ENCODE data around the gene RSPO3. TPM values are rescaled to one million over a fixed set of nuclear protein-coding genes. Genes with fewer than 3 reads are reported as not detected.

RSPO3 gene
- total RNA-seq, 1 experiment from 2014 or later = 0.11 TPM

DNA sequence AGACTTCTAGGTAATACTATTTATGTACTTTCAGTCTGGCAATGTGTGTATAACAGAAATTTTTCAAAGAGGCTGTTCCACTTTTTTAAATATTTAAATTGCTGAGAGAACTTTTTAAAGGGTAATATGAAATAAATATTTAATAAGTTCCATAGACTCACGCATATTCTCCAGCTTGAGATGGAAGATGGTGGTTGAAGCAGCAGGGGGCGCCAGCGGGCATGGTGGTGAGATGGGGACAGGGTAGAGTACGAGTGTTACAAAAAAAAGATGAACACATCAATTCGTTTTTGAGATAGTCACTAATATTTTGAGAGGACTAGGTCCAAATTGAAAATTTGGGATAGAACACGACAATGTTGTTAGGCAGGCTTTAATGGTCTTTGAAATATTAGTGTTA lies 68.4 kb downstream of the RSPO3 start:
- H3K4me1 Mint-ChIP-seq (ENCODE audit: low read depth, unreplicated experiment) = no peaks in the 10 kb centered on the region
- DNase-seq = peak; percentile 48 to 69
- H3K9me3 Mint-ChIP-seq (ENCODE audit: unreplicated experiment) = no peaks in the 10 kb centered on the region

GRCh38 chr6:127188744-127189143 lies 70.3 kb downstream of the RSPO3 start:
- no TSS peak for BruUV-seq (replicated peaks)
- DNase-seq = no peak
- Mint-ChIP-seq H3K27me3 (ENCODE audit: insufficient read depth, unreplicated experiment) (peaks cover 3% of the 10 kb centered on the region), H3K4me3 (ENCODE audit: unreplicated experiment) (no peak overlapping the region), H3K27ac (ENCODE audit: unreplicated experiment) (no peak overlapping the region), H3K4me1 (ENCODE audit: low read depth, unreplicated experiment) (no peaks in the 10 kb centered on the region), H3K9me3 (ENCODE audit: unreplicated experiment) (no peaks in the 10 kb centered on the region), H3K36me3 (ENCODE audit: insufficient read depth, unreplicated experiment) (no peaks in the 10 kb centered on the region)
- no peaks in the 10 kb centered on the region for H3K27me3 ChIP-seq (replicated peaks; ENCODE audit: control insufficient read depth, insufficient read depth, low read length)
- no peak for TF ChIP-seq CTCF (IDR thresholded peaks at IDR 0.05; ENCODE audit: insufficient read depth in 1 of 2, low read depth in 1 of 2, low read length in 1 of 2, severe bottlenecking in 1 of 2, unreplicated experiment in 1 of 2)
- no peaks in the 10 kb centered on the region for H3K9me3 ChIP-seq
- ChIA-PET CTCF (no interaction called here), POLR2A (no interaction called here)
- intact Hi-C loops (cut with micrococcal nuclease; ENCODE audit: unreplicated experiment) = no loop called here
- no peak overlapping the region for H3K4me3 ChIP-seq (ENCODE audit: low read depth, low read length)
- H3K4me1 ChIP-seq = no peaks in the 10 kb centered on the region
- H3K36me3 ChIP-seq (ENCODE audit: control insufficient read depth, insufficient read depth, low read length) = no peaks in the 10 kb centered on the region

More for the DNA sequence above, 68.4 kb downstream of the RSPO3 start:
- Histone ChIP-seq H3K4me1 (no peaks in the 10 kb centered on the region), H3K4me3 (ENCODE audit: low read depth, low read length) (no peak overlapping the region), H3K9me3 (no peaks in the 10 kb centered on the region), H3K36me3 (ENCODE audit: control insufficient read depth, insufficient read depth, low read length) (no peaks in the 10 kb centered on the region), H3K27me3 (replicated peaks; ENCODE audit: control insufficient read depth, insufficient read depth, low read length) (no peaks in the 10 kb centered on the region)
- Mint-ChIP-seq H3K36me3 (ENCODE audit: insufficient read depth, unreplicated experiment) (no peaks in the 10 kb centered on the region), H3K4me3 (ENCODE audit: unreplicated experiment) (no peak overlapping the region), H3K27me3 (ENCODE audit: insufficient read depth, unreplicated experiment) (peaks cover 3% of the 10 kb centered on the region), H3K27ac (ENCODE audit: unreplicated experiment) (no peak overlapping the region)
- peak; percentile 48 to 54 for TF ChIP-seq CTCF (IDR thresholded peaks at IDR 0.05; ENCODE audit: insufficient read depth in 1 of 2, low read depth in 1 of 2, low read length in 1 of 2, severe bottlenecking in 1 of 2, unreplicated experiment in 1 of 2)
- ChIA-PET POLR2A (no interaction called here), CTCF (interaction anchor here (1.0 to 2.5 kb wide), 2 partner anchors 80 to 352 kb away, joined by 3 to 17 read pairs; partner anchors contain the start of gene RNF146)
- intact Hi-C loops (cut with micrococcal nuclease; ENCODE audit: unreplicated experiment) = loop anchor here (1.0 kb wide), 1 partner anchor 79 kb away; the partner anchor contains the start of gene RNF146
- no TSS peak for BruUV-seq (replicated peaks)

DNA sequence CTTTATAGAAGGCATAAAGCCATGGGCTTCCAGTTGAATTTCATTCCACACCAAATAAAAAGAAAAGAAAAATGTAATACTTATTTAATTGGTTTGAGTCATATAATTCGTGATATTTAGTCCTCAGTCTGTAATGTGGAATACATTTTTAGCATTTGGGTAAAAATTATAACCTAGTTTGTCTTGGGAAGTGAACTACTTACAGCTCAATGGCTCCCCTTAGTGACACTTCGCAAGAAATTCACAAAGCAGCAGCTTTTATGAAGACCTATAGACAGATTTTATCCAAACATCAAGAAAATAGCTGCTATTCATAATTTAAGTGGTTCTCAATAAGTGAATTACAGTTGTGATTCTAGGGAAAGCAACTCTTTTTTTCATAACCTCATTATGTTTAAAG lies 72.1 kb downstream of the RSPO3 start:
- H3K4me3 ChIP-seq (ENCODE audit: low read depth, low read length) = no peak overlapping the region
- no TSS peak for BruUV-seq (replicated peaks)
- Mint-ChIP-seq H3K27me3 (ENCODE audit: insufficient read depth, unreplicated experiment) (no peaks in the 10 kb centered on the region), H3K4me1 (ENCODE audit: low read depth, unreplicated experiment) (no peaks in the 10 kb centered on the region), H3K9me3 (ENCODE audit: unreplicated experiment) (no peaks in the 10 kb centered on the region), H3K36me3 (ENCODE audit: insufficient read depth, unreplicated experiment) (no peaks in the 10 kb centered on the region), H3K27ac (ENCODE audit: unreplicated experiment) (no peak overlapping the region), H3K4me3 (ENCODE audit: unreplicated experiment) (no peak overlapping the region)
- no peaks in the 10 kb centered on the region for H3K27me3 ChIP-seq (replicated peaks; ENCODE audit: control insufficient read depth, insufficient read depth, low read length)
- ChIA-PET POLR2A (no interaction called here), CTCF (interaction anchor here (0.8 to 1.8 kb wide), 4 partner anchors 16 to 661 kb away, joined by 3 to 11 read pairs (median 4); partner anchors contain the start of gene RNF146)
- intact Hi-C loops (cut with micrococcal nuclease; ENCODE audit: unreplicated experiment) = loop anchor here (1.0 to 10.0 kb wide), 3 partner anchors 230 to 829 kb away; no protein-coding TSS in a partner anchor
- peak; percentile 57 to 63 for TF ChIP-seq CTCF (IDR thresholded peaks at IDR 0.05; ENCODE audit: insufficient read depth in 1 of 2, low read depth in 1 of 2, low read length in 1 of 2, severe bottlenecking in 1 of 2, unreplicated experiment in 1 of 2)
- no peaks in the 10 kb centered on the region for H3K9me3 ChIP-seq
- no peak for DNase-seq
- H3K4me1 ChIP-seq = no peaks in the 10 kb centered on the region
- H3K36me3 ChIP-seq (ENCODE audit: control insufficient read depth, insufficient read depth, low read length) = no peaks in the 10 kb centered on the region
